ENCODE data around the gene ASCL3.
"Not testable (repeated sequence)": the region's sequence is repeated elsewhere in the genome, so short reads cannot be mapped to it uniquely, and the experiment has no call there.

Gene ASCL3

DNA sequence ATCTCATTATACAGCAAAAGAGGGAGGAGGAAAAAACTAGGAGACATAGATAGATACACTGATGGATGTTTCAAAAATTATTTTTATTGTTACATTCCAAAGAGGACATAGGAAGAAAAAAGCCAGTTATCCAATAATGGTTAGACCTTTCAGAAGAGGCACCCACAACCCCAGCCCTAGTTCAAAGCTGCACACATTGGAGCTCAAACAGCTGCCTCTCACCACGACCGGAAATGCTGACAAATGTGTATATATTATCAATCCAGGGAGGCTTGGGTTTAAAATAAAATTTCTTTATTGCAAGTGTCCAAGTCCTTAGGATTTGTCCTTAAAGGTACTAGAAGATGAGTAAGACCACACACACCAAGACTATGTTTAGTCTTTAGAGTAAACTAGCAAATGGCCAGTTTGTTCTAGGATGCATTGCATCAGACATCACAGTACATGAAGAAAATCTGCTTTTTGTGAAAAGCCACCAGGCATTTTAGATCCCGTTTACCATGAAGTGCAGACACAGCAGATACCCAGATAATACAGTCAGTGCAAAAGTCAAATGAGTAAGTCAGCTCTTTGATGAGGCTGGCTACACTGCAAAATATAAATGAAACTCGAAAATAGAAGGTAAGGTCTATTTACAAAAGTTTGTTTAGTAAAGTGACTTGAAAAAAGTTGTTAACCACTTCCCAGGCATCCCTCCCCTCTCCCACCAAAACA is 4.6 kb upstream of the ASCL3 start:
- DNase-seq (ENCODE audit: low spot score) = no peak

DNA sequence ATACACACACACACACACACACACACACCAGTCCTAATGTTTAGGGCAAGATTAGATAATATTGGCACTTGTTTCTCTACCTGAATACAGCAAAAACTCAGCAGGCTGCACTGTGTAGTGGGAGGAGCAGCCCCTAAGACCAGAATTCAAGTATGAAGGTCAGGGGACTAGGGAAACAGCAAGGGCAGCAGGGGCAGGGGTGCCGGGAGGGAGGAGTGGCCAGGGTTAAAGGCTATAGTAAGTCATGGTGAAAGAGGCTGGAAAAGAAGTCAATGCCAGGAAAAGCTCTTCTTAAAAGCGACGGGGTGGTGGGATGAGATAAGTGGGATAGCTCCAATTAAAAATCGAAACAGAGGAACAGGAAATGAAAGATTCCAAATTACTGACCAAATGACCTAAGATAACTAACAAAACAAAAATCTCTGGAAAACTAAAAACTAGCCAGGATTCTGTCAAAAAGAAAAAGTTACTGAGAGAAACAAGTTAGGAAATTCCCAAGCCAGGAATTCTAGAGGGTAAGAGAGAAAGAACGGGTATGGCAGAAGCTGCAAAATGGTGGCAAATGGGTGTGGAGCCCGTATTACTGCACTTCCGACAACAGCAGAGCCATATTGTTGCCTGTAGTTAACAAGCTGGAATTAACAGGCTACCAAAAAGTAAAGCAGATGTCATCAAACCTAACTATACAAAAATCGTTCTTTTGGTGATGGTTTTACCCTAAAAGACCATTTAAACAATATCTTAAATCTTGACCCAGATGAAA is 1.3 kb downstream of the ASCL3 start:
- DNase-seq (ENCODE audit: low spot score) = no peak

DNA sequence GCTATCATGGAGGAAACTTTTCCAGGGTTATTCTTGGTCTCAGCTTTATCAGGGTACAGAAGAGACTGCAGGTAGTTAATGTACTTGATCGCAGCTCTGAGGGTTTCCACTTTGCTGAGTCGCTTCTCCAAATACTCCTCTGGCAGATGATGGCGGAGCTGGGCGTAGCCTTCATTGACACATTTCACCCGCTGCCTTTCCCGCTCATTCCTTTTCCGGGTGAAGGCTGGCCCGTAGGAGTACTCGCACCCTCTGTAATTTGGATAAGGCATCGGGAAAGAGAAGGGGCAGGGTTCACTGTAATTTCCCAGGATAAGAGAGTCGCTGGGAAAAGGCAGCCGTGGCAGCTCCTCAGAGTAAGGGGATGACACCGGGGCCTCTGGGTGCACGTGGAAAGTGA is 5.2 kb downstream of the ASCL3 start:
- DNase-seq (ENCODE audit: low spot score) = no peak

DNA sequence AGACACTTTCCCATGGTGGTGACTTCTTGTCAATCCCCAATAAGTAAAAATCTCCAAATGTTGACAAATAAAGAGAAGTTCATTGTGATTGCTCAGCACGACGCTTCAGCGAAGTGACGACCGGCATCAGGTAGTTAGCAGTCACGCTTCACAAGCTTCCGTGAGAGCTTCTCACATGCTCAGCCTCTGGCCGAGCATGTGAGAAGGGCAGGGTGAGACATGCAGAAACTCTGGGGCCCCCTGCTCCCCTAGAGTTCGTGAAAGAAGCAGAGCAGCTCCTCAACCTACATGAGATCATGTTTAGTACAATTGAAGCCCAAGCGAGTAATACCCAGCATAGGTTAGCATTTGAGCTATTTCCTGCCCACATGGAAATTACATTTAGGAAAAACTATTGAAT is 5.7 kb downstream of the ASCL3 start:
- DNase-seq (ENCODE audit: low spot score) = no peak

DNA sequence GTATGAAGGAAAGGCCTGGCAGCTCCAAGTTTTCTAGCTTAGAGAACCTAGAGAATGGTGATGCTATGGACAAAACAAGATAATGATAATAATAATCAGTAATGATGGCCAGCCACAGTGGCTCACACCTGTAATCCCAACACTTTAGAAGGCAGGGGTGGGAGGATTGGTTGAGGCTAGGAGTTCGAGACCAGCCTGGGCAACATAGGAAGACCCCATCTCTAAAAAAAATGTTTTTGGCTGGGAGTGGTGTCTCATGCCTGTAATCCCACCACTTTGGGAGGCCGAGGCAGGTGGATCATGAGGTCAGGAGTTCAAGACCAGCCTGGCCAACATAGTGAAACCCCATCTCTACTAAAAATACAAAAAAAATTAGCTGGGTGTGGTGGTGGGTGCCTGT is 7.0 kb downstream of the ASCL3 start:
- DNase-seq (ENCODE audit: low spot score) = not testable (repeated sequence)

DNA sequence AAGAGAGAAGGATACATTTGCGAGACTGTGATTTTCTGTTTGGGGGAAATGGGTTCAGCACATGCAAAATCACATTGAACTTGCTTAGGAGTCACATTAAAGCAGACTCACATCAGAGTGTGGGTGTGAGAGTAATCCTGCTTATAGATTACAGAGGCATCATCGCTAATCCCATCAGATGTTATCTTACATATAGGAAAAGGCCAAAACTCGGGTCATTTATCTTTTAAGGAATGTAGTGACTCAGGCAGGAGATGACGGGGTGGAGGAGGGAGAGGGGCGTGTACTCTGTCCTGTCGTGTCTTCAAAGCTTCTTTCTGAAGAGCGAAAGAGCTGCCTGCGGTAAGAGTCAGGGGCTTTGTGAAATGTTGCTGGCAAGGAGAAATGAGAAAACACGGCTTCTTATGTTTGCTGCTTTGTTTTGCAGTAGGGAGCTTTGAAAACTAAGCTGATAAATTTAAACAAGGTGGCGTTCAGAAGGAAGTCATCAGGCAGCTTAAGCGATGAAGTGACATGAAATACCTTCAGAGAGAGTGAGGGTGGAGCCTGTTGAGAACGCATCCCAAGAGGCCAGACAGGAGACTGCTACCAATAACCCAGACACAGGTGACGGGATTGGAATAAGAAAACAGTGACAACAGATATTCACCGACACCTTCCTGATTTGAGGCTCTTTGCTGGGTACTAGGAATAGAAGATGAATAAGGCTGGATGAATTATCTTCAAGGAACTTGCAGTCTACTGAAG is 7.9 kb downstream of the ASCL3 start:
- no peak for DNase-seq (ENCODE audit: low spot score)

DNA sequence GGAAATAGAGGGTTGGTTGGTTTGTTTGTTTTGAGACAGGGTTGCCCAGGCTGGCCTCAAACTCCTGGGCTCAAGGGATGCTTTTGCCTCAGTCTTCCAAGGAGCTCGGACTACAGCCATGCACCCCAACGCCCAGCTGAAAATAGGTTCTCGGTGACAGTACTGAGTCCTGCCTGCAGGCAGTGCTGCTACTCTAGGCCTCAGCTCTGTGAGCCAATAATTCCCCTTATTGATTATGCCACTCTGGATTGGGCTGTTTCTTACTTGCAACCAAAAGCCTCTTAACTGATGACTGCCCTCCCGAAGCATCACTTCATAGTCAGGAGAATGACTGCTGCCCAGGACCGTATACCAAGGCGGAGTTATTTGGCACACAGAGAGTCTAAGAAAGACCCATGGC is 8.9 kb downstream of the ASCL3 start:
- no peak for DNase-seq (ENCODE audit: low spot score)

DNA sequence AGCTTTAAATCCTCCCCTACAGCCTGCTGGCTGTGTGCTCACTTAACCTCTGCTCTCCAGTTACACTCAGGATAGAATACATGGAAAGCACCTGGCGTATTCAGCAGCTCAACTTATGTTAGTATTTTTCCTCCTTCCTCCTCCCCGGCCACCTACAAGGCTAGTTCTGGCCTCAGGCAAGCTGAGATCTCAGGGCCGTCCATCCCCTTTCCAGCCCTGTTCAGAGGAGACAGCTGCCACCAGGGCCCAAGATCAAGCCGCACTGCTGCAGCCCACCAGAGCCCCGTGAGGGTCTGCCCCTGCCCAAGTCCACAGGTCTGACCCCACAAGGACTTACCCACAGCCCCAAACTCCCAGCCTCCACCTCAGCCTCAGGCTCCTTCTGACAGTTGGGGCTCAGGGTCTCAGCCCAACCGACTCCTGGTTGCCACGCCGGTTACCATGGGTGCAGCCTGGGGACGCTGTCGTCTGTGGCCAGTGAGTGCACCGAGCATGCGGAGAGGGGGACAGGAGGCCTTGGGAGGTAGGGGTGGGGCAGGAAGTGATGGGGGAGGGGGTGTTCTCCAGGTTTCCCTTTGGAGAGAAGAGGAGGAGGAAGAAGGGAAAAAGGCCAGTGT is 10.1 kb downstream of the ASCL3 start, which contains the start of gene C11orf16:
Gene C11orf16, minus strand, starts transcription at position 384 of the 617 bp plus-strand sequence. CDS start 639 bp downstream, outside the sequence.
- DNase-seq (ENCODE audit: low spot score) = no peak

DNA sequence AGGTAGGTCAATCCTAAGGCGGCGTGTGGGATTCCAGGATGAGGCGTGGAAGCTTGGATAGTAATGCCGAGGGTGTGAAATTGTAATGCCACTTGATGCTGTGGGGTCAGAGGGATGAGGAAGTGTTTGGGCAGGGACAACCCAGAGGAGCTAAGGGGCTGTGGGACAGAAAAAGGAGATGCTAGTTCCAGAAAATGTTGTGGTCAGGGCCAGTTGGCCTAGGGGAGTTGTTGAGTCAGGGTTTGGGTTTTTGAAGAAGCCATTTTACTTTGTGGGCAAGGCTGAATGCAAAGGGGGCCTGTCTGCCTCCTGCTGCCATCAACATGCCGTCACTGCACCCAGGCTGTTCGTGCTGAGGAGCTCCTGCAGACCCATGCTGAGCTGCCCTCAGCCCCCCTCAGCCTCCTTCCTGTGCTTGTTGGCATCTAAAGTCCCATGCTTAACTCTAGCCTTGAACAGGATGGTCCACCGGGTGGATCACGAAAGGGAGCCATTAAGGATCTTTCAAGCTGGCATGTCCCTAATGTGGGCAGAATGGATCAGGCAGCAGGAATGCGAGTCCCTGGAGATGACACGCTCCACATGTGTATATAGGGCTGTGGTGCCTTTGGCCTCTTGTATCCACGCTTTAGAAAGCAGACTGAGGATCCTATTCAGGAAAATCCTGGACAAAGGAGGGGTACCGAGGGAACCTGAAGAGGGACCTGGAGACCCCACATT is 12.2 kb downstream of the ASCL3 start:
- no peak for DNase-seq (ENCODE audit: low spot score)

DNA sequence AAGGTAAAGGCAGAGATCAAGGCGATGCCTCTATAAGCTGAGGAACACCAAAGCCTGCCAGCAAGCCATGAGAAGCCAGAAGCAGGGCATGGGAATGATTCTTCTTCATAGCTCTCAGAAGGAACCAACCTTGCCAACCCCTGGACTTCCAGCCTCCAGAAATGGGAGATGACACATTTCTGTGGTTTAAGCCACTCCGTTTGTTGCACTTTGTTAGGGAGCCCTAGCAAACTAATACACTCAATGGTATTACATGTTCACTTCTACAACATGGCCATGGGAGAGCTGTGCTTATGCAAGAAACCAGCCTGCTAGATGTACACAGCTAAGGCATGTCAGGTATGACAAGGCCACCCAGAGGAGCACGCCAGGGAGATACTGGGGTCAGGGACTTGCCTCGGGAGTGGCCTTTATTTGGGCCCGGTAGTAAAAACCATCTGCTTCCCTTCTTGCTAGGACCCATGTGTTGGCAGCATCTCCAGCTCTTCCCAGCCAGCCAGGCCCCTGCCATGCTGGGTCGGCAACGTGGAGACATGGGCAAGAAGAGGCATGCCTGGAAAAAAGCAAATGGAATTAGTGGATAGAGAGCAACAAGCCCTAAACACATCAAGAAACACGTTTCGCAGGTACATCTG is 13.7 kb downstream of the ASCL3 start:
- DNase-seq (ENCODE audit: low spot score) = no peak

DNA sequence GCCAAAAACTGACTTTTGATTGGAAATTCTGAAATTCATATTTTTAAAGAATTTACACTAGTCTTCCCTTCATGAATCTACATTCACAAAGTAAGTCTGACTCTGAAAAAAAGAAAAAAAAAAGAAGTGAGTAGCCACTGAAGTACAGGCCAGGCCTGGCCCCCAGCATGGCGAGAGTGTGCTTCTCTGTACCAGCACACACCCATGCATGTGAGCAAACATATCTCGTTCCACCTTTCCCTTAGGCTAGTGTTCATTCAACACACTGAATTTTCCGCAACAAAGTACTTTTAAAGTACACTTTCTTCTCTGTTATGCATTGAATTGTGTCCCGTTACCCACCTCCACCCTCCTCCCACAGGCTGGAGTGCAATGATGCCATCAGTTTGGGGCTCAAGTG is 14.6 kb downstream of the ASCL3 start:
- no peak for DNase-seq (ENCODE audit: low spot score)

DNA sequence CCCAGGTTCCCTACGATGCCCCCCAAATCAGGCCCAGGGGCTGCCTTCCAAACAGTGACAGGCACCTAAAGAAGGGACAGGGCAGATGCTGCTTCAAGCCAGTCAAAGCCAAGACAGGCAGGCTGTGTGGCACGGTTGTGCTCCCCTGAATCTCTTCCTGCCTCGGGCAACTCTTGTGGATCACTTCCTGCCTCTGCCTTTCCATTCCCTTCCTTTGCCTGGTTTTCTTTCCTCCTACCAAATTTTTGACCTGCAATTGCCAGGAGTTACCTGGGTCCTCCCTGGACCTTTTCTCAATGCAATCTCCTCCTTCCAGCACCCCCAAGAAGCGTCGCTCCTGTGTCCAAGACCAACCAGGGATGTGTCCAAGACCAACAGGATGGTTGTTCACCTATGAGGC is 15.6 kb downstream of the ASCL3 start:
- no peak for DNase-seq (ENCODE audit: low spot score)

DNA sequence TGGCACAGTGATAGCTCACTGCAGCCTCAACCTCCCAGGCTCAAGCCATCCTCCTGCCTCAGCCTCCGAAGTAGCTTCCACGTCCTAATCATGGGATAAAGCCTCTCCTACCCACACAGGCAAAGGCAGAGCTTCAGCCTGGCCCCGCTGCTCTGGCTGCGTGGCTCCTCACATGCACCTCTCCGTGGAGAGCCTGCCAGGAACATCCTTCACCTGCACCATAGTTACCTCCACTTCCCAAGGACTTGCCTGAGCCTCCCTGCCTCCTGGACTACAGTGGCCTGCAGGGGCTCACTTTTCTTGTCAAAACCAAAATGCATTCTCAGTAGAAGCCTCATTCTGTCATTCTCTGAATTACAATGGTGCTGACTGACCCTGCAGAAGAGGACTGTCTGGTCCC is 16.6 kb downstream of the ASCL3 start:
- DNase-seq (ENCODE audit: low spot score) = no peak

DNA sequence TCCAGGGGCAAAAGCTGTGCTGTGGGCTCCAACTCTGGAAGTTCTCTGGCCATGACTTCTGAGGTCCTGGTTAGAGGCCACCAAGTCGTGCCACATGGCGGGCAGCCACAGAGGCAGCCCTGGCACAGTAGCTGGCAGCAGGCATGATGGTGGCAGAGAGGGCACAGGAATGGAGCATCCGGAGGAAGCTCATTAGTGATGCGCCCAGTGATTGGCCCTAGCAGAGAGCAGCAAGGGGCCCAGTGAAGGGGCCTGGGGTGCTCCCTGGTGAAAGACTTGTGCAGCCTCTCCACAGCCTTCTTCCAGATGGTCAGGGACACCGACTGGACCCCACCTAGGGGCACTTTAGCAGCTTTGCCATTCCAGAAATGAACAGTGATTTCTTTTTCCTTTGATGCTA is 17.1 kb downstream of the ASCL3 start:
- DNase-seq (ENCODE audit: low spot score) = no peak

DNA sequence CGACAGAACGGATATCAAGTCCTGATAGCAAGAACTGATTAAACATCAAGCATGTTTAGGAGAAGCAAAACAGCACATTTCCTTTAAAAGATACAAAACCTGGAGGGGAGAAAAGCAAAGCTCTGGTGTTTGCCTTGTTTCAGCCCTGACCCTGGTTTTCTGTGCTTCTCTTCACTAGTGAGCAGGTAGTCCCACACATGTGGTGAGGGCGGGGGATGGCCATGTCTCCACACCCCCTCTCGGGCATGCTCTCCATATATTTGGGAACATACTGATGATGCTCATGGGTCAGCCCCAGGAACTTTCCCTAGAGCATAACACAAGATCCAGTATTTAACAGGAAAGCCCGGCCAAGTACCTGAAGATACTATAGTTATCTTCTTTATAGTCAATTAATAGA is 20.1 kb downstream of the ASCL3 start:
- no peak for DNase-seq (ENCODE audit: low spot score)

DNA sequence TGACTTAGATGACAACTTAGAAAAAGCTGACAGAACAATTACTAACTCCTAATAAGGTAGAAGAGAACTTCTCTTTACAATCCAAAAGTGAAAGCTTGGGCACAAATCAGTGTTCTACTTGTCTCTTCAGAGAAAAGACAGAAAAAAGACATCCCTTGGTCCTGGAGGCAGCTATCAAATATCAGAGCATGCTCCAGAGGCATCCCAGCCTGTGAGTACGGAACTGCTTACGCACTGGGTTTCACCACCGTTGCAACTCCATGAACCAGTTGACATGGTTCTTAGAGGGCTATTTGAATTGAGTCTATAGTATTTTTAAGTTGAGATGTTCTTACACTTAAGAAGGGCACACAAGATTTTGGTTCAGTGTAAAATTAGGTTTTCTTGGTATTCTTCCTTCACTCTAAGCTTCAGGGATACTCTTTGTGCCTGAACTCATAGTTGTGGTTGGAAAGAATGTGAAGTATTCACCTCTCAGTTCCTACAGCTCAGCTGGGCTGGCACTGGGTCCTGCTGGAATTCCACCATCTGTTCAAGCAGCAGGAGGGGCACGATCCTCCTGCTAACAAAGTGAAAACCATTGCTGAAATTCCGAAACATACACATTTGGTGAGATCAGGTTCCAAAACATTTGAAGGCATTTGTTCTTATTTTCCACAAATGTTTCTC is 25.5 kb downstream of the ASCL3 start:
- peak; percentile 90 for DNase-seq (ENCODE audit: low spot score)

DNA sequence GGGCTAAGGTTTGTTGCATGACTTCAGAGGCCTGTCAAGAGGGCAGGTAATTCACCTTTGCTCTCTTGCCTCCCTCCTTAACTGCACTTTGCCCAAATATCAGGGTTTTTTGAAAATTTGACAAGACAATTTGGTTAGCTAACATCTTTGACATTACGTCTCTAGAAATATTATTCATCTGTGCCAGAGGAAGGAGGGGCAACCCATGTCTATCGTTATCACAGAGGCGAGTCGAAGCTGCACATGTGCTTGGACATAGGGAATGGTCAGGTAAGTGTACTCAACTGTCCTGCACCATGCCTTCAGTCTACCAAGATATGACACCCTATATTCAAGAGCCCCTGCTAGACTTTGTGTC is 28.2 kb downstream of the ASCL3 start:
- DNase-seq (ENCODE audit: low spot score) = no peak

DNA sequence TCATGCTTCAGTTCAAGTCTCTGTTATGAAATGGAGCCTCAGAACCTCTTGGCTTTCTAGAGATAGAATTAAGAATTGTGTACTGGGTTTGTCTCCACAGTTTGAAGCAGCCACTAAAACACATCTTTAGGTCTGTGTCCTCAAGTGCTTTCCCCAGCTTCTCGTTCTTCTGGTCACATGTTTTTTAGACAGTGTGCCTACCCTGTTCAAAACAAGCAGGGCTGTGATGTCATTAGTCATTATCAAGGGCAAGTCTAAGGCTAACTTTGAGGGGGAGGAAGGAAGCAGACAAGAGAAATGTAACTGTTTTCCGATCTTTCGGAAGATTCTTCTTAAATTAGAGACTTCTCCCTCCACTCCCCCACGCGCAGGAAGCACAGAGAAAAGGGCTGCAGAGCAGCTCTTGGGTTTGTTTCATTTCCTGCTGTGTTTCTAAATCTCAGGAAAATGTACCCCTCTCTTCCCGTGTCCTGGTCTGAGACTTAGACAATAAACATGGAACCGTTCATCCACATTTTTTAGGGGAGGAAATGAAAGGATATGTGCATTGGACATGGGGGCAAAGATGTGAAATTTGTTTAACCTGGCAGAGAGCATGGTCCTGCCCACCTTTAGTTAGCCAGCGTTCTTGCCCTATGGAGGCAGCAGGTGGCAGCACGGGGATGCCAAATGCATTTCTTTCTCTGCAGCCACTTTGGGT is 28.7 kb downstream of the ASCL3 start:
- peak; percentile 71 for DNase-seq (ENCODE audit: low spot score)

DNA sequence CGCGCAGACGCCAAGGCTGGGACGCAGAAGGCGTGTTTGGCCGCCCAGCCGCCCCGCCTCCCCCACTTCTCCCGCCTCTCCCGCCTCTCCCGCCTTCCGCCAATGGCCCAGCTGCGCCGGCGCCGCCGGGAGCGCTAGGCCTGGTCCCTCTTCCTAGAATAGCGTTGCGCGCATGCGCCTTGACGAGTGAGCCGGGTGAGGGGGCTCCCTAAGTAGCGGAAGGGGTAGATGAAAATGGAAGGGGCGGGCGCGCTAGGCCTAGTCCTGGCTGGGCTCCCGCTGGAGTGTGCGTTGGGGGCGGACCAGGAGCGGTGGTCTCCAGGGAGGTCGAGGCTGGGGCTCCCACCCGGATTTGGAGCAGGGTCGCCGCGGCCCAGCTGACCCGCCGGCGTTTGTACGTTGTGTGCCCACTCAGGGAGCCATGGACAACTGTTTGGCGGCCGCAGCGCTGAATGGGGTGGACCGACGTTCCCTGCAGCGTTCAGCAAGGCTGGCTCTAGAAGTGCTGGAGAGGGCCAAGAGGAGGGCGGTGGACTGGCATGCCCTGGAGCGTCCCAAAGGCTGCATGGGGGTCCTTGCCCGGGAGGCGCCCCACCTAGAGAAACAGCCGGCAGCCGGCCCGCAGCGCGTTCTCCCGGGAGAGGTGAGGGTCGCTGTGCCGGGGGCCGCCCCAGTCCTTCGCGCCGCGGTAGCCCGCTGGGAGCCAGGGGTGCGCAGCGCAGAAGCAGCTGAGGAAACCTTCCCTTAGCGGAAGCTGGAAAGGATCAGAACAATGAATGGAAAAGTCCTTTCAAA is 31.6 kb downstream of the ASCL3 start, which contains the start of gene AKIP1:
Gene AKIP1, plus strand, starts transcription at position 161 of the 795 bp plus-strand sequence. Its CDS starts 261 bp downstream, at position 422.
- DNase-seq (ENCODE audit: low spot score) = peak; percentile 95
